ENCODE measurements around the gene TMEM42.

The TMEM42 gene

DNA sequence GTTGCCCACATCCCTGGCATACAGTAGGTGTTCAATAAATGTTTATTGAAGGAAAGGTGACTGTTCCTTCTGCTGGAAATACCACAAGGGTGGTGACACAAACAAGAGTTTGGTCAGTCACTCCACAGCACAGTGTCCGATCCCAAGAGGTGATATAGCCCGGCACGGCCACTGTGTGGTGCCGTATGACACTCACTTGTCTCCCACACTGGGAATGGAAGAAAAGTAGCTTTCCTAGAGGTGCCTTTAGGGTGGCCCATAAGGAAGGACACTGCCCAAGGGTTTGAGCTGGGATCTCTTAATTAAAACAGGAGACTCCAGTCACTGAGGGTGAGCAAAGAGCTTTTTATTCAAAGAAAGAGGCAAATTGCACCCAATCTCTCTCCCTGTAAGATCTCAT lies 53.2 kb downstream of the TMEM42 start:
- DNase-seq, result no peak
